ENCODE data around the gene NTS.

The NTS gene

DNA sequence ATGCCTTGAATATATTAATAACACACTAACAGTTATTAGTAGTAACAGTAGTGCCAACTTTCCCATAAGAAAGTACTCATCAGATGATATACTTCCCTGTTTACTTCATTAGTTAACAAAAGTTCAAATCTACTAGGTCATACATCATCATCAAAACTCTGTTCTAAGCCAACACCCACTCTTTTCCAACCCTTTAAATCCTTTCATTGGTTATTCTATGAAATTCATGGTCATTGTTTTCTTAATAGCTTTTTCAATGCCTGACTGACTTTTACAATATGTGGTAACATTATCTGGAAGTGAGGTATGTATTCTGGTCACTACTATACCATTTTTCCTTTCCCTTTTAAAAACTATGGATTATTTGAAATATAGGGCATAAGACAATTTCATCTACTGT is 9.7 kb downstream of the NTS start:
- DNase-seq: no peak
- in situ Hi-C loops (cut with HindIII; ENCODE audit: low pct_ligation_motif_present, low pct_unique_long_range_greater_than_20kb, low sequenced_read_pairs): no loop called here

DNA sequence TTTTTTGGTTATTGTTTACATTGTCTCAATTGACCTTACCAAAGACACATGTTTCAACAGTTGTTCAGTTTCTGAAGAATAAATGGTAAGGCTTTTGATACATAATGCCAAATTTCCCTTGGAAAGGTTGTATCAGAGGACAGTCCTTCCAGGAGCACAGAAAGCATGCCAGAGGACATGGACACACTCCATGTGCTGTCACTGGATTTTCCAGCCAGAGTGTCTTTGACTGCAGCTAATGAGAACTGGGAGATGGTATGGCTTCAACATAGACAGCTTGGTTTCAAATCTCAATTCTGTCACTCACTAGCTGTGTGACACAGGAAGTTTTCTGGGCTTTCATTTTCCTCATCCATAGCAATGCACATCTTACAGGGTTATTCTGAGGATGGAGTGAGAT is 20.6 kb downstream of the NTS start:
- no peak for DNase-seq
- in situ Hi-C loops (cut with HindIII; ENCODE audit: low pct_ligation_motif_present, low pct_unique_long_range_greater_than_20kb, low sequenced_read_pairs): no loop called here

DNA sequence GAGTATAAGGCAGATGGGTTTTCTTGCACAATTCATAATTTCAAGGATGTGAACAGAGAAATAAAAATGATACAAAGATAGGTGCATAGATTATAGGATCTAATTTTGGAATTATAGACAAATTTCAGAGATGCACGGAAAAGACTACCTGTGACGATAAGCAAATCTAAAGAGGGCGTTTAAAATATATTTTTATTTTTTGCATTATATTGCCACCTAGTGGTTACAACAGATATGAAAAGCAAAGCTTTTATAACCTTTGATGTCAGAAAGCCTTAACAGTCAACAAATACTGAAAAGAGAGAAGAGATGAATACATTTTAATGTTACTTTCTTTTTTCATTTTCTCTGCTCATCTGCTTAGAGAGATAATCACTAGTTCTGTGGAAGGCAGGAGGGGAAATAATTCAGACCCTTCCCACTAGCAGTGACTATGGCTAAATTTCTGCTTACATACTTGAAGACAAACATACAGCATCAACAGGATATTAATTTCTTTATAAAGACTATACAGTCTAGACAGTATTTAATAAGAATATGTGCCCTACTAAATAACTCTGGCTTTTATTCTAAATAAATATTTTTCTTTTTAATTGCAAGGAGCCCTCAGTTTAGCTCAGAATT is 46.3 kb downstream of the NTS start:
- in situ Hi-C loops (cut with HindIII; ENCODE audit: low pct_ligation_motif_present, low pct_unique_long_range_greater_than_20kb, low sequenced_read_pairs): no loop called here

DNA sequence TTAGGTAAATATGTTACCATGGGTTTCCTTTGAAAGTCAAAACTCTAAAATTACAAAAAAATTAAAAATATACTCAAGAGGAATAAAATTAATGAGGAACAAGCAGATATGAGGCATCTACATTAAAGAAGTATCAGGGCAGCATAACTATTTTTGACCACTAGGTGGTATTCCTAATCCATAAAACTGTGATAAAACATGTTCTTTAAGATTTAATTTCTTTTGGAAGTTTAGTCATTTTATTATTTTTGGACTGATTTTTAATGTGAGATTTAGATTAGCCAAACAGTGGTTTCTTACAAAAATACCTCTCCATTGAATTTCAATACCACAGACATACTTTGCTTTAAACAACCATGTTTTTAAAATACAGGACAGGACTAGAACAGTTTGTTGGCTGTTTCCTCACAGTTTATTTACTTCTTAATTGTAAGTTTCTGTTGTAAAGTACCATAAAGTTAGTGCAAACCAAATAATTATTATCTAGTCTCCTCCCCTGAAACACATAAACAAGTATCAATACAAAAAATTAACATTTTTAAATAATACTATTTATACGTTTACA is 49.8 kb downstream of the NTS start:
- in situ Hi-C loops (cut with HindIII; ENCODE audit: low pct_ligation_motif_present, low pct_unique_long_range_greater_than_20kb, low sequenced_read_pairs): no loop called here
- DNase-seq: peak; percentile 48

More for the DNA sequence above, 46.3 kb downstream of the NTS start:
- DNase-seq: peak; percentile 75

DNA sequence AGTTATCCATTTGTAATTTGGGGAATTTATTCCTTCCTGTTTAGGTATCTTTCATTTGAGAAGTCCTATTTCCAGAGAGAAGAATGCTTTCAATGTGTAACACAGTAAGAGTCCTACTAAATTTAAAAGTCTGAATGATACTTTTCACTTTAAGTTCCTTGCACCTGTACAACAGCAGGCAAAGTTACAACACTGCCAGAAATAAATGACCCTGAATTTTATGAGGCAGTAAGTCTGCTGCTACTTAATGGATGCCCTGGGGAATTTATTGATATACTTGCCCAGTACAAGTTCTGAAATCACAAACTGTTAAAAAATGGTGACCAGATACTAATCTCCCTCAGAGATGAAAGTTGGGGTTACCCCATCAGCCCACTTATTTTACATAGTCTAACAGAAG is 53.1 kb downstream of the NTS start:
- in situ Hi-C loops (cut with HindIII; ENCODE audit: low pct_ligation_motif_present, low pct_unique_long_range_greater_than_20kb, low sequenced_read_pairs): no loop called here

More for the DNA sequence above, 53.1 kb downstream of the NTS start:
- DNase-seq: no peak
